Peyer's patch (tissue), 4 donors: ENCODE data around the gene NPVF. TPM values are rescaled to one million over a fixed set of nuclear protein-coding genes. Genes with fewer than 3 reads are reported as not detected.

Source experiments
- DNase-seq, 3 donors: peaks; one replicate each; pipeline ENCODE4 v3.0.0-alpha.2; 2017 to 2019
- H3K27ac ChIP-seq, 4 donors: fragments of 200-600 bp; sonication (generic); one replicate each; pipeline ENCODE4 v1.5.1; 2016 to 2019
- H3K27me3 ChIP-seq, 2 donors: fragments of 200-600 bp; sonication (generic); one replicate each; pipeline ENCODE4 v1.5.1; 2019
- H3K36me3 ChIP-seq, 3 donors: fragments of 200-600 bp; sonication (generic); one replicate each; pipeline ENCODE4 v1.5.1; 2016 to 2019
- H3K4me1 ChIP-seq, 4 donors: fragments of 200-600 bp; sonication (generic); one replicate each; pipeline ENCODE4 v1.5.1; 2016 to 2019
- H3K4me3 ChIP-seq, 4 donors: fragments of 200-600 bp; sonication (generic); 1 replicate in 3 of 4; 2 replicates in 1 of 4; pipeline ENCODE4 v1.5.1; 2016 to 2019; ENCODE audit warnings: mild to moderate bottlenecking in 1 of 4
- H3K9me3 ChIP-seq, 4 donors: fragments of 200-600 bp; sonication (generic); one replicate each; pipeline ENCODE4 v1.5.1; 2016 to 2019; ENCODE audit warnings: mild to moderate bottlenecking in 1 of 4
- POLR2A ChIP-seq, 2 donors: fragments of 450-650 bp; IDR thresholded peaks; one replicate each; pipeline ENCODE4 v1.5.1; 2017; ENCODE audit warnings: antibody characterized with exemption in 2 of 2, mild to moderate bottlenecking in 2 of 2, moderate library complexity in 2 of 2
- total RNA-seq, 4 donors: library from RNA; depleted of rRNA; stranded (reverse); fragments of >200 nt; gene quantifications; one replicate each; pipeline ENCODE4 v1.1.0, GENCODE V29; 2016
- TF ChIP-seq, protein P1 (sequence below), 6 experiments: fragments of 450-650 bp in 4 of 6; fragments of 200-600 bp in 2 of 6; sonication (generic) in 1 of 6; IDR thresholded peaks; one replicate each; pipeline ENCODE4 v1.5.1; 2017 to 2019; ENCODE audit warnings: antibody characterized with exemption in 6 of 6, mild to moderate bottlenecking in 3 of 6, moderate library complexity in 1 of 6

NPVF gene
- total RNA-seq, 4 donors from 2014 or later: not detected

DNA sequence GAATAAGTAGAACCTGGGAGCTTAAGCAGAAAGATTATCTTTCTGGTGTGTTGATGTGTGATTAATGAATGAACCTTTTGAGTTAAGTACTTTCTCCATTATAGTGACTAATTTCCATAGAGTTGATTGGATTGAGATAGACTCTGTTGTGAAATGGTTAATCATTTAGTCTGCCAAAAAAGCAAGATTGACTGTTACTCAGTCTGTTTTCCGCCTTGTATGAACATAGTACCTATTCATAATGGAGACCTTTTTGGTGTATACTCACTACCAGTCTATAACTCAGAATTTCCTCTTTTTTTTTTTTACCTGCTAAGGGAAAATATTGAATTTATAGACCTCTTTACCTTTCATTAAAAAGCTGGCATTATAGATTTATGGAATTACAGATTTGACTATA lies 14.4 kb upstream of the NPVF start:
- TF ChIP-seq, protein P1, sequence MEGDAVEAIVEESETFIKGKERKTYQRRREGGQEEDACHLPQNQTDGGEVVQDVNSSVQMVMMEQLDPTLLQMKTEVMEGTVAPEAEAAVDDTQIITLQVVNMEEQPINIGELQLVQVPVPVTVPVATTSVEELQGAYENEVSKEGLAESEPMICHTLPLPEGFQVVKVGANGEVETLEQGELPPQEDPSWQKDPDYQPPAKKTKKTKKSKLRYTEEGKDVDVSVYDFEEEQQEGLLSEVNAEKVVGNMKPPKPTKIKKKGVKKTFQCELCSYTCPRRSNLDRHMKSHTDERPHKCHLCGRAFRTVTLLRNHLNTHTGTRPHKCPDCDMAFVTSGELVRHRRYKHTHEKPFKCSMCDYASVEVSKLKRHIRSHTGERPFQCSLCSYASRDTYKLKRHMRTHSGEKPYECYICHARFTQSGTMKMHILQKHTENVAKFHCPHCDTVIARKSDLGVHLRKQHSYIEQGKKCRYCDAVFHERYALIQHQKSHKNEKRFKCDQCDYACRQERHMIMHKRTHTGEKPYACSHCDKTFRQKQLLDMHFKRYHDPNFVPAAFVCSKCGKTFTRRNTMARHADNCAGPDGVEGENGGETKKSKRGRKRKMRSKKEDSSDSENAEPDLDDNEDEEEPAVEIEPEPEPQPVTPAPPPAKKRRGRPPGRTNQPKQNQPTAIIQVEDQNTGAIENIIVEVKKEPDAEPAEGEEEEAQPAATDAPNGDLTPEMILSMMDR (IDR thresholded peaks at IDR 0.05): no peak
- TF ChIP-seq POLR2A (IDR thresholded peaks at IDR 0.05): no peak
- DNase-seq: no peak
- Histone ChIP-seq H3K9me3 (no peaks in the 10 kb centered on the region), H3K36me3 (no peaks in the 10 kb centered on the region), H3K4me1 (no peaks in the 10 kb centered on the region), H3K27me3 (no peaks in the 10 kb centered on the region), H3K27ac (no peak overlapping the region), H3K4me3 (no peak overlapping the region)

DNA sequence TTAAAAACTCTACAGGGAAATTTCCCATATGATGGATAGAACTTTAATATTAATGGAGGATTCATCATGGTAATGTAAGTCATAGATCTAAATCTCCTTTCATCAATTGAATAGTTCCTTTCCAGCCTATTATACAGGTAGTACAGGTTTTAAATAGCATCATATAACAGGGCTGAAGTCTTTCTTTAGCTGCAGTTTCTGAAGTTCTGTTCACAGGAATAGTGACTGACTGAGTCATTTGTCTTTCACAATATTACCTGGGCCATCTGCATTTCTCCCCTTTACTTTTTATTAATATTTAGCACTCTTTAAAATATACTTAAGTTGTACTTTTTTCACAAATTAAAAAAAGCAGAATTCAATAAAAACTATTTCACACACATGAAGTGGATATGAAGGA lies 12.6 kb upstream of the NPVF start:
- Histone ChIP-seq H3K27me3 (no peaks in the 10 kb centered on the region), H3K36me3 (no peaks in the 10 kb centered on the region), H3K4me1 (no peaks in the 10 kb centered on the region), H3K9me3 (no peaks in the 10 kb centered on the region), H3K27ac (no peak overlapping the region), H3K4me3 (no peak overlapping the region)
- no peak for DNase-seq
- TF ChIP-seq, protein P1 (IDR thresholded peaks at IDR 0.05): no peak
- no peak for TF ChIP-seq POLR2A (IDR thresholded peaks at IDR 0.05)

DNA sequence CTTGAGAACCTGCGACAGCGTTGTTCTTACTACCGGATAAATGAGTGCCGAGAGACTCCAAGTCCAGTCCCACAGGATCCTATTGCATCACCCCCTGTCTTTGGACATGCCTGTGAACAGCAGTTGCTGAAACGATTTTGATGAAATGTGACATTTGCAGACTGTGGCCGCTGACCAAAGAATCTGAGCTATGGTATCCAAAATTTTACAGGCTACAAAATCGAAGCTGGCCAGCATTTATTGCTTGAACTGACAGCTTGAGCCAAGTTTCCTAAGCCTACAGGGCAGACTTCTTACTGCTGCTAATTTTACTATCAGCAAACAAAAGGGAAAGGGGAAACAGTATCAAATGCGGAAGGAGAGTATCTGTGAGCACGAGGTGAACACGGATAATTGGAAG lies 12.1 kb upstream of the NPVF start:
- DNase-seq: no peak
- Histone ChIP-seq H3K4me1 (no peaks in the 10 kb centered on the region), H3K27me3 (no peaks in the 10 kb centered on the region), H3K9me3 (no peaks in the 10 kb centered on the region), H3K36me3 (no peaks in the 10 kb centered on the region), H3K4me3 (no peak overlapping the region), H3K27ac (no peak overlapping the region)
- no peak for TF ChIP-seq POLR2A (IDR thresholded peaks at IDR 0.05)
- TF ChIP-seq, protein P1 (IDR thresholded peaks at IDR 0.05): no peak

DNA sequence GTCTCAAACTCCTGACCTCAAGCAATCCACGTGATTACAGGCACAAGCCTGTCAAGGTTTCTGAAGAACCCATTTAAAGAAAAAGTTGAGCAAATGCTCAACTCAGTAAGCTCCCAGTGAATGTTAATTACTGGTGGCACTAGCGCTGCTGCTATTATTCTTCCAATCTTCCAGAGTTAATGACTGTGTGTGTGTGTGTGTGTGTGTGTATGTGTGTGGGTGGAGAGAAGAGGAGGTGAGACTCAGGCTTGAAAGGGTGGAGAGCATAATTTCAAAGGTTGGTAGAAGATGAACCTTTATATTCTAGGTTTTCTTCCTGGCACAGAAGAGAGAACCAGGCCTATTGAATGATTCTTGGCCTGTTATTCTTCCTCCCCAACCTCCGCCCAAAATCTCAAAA lies 11.6 kb upstream of the NPVF start:
- DNase-seq: no peak
- TF ChIP-seq, protein P1 (IDR thresholded peaks at IDR 0.05): no peak
- TF ChIP-seq POLR2A (IDR thresholded peaks at IDR 0.05): no peak
- no peaks in the 10 kb centered on the region for H3K36me3 ChIP-seq
- no peaks in the 10 kb centered on the region for H3K9me3 ChIP-seq
- no peaks in the 10 kb centered on the region for H3K4me1 ChIP-seq
- H3K27ac ChIP-seq: no peak overlapping the region
- no peak overlapping the region for H3K4me3 ChIP-seq
- no peaks in the 10 kb centered on the region for H3K27me3 ChIP-seq

DNA sequence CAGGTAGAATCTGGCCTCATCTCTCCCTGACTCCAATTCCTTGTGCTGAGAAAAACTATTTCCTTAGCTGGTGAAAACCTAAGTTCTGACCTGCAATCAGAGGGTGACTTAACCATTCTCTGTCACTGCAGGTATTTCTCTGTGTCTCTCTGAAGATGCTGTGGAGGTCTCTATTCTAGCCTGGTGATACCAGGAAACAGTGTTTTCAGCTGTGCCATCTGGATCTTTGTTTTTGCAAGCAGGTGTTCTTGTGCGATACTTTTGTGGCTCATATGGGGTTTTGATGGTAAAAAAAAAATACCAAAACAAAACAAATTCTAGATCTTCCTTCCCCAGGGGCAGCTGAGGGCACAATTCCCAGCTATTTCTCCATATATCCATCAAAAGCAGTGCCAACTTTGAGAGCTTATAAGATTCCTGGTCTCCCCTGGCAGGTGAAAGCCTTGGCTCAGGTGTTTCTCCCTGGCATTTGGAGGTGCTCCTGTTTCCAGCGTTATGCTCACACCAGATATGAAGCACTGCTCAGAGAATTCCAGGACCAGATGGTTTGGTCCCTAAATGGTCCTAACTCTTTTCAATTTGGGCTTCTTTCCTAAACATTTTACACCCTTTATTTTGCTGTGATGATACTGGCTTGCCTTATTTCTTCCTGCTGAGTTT lies 9.9 kb upstream of the NPVF start:
- Histone ChIP-seq H3K9me3 (no peaks in the 10 kb centered on the region), H3K36me3 (no peaks in the 10 kb centered on the region), H3K4me1 (no peaks in the 10 kb centered on the region), H3K27ac (no peak overlapping the region), H3K4me3 (no peak overlapping the region), H3K27me3 (no peaks in the 10 kb centered on the region)
- TF ChIP-seq, protein P1 (IDR thresholded peaks at IDR 0.05): no peak
- no peak for DNase-seq

DNA sequence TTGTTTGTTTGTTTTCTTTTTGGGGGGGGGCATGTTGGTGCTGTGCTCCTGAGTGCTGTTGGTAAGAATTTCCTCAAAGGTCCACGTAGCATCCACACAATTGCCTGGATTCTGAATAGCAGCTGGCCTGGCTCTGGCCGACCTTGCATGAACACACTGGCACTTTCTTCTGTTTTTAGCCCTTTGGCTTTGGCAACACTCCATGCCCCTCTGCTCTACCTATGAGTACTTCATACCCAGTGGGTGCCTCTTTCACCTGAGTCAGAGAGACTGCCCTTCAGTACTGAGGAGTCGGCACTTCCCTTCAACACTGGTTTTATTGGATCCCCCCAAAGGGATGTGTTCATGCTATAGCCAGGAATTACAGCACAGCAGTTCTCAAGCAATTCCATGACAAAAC lies 7.2 kb upstream of the NPVF start:
- no peaks in the 10 kb centered on the region for H3K36me3 ChIP-seq
- no peaks in the 10 kb centered on the region for H3K27me3 ChIP-seq
- no peak for DNase-seq
- no peak overlapping the region for H3K4me3 ChIP-seq
- no peaks in the 10 kb centered on the region for H3K4me1 ChIP-seq
- no peak overlapping the region for H3K27ac ChIP-seq
- no peaks in the 10 kb centered on the region for H3K9me3 ChIP-seq
- TF ChIP-seq, protein P1 (IDR thresholded peaks at IDR 0.05): no peak
- TF ChIP-seq POLR2A (IDR thresholded peaks at IDR 0.05): no peak
